Amygdala (tissue), 56 donors: ENCODE data around the gene HDLBP.

Source experiments
- DNase-seq, 56 donors: peaks; one replicate each; lab custom pipeline; 2025; lab: John Stamatoyannopoulos, UW

Gene HDLBP

GRCh38 chr2:241218131-241219029 lies 97.1 kb downstream of the HDLBP start:
- peak in 9 of 56 donors; percentile 17 to 57 (median 27) for DNase-seq

- peak in 44 of 56 donors; percentile 12 to 84 (median 58) for DNase-seq
Observed at GRCh38 chr2:241217320-241218031, 98.0 kb downstream of the HDLBP start.

GRCh38 chr2:241216211-241216761 lies 99.2 kb downstream of the HDLBP start:
- no peak for DNase-seq

GRCh38 chr2:241215421-241215820 lies 100.1 kb downstream of the HDLBP start:
- DNase-seq = no peak

- DNase-seq = no peak
Observed at GRCh38 chr2:241214766-241215165, 100.7 kb downstream of the HDLBP start.

- DNase-seq = no peak
Observed at GRCh38 chr2:241214209-241214608, 101.3 kb downstream of the HDLBP start.

- no peak for DNase-seq
Observed at GRCh38 chr2:241213567-241213966, 101.9 kb downstream of the HDLBP start.

GRCh38 chr2:241213041-241213440 lies 102.4 kb downstream of the HDLBP start:
- peak in 1 of 56 donors; percentile 21 for DNase-seq

- DNase-seq = no peak
Observed at GRCh38 chr2:241211276-241211675, 104.2 kb downstream of the HDLBP start.

- DNase-seq = no peak
Observed at GRCh38 chr2:241209271-241209670, 106.2 kb downstream of the HDLBP start.

- peak in 28 of 56 donors; percentile 14 to 69 (median 42) for DNase-seq
Observed at GRCh38 chr2:241208058-241208457, 107.4 kb downstream of the HDLBP start.

- no peak for DNase-seq
Observed at GRCh38 chr2:241207641-241208040, 107.8 kb downstream of the HDLBP start.

GRCh38 chr2:241207151-241207550 lies 108.3 kb downstream of the HDLBP start:
- no peak for DNase-seq

GRCh38 chr2:241205086-241205485 lies 110.4 kb downstream of the HDLBP start:
- DNase-seq = no peak

GRCh38 chr2:241204490-241204889 lies 111.0 kb downstream of the HDLBP start:
- DNase-seq = no peak

GRCh38 chr2:241204010-241204384 lies 111.5 kb downstream of the HDLBP start:
- DNase-seq = no peak

GRCh38 chr2:241203218-241204009 lies 112.1 kb downstream of the HDLBP start:
- no peak for DNase-seq

- DNase-seq = no peak
Observed at GRCh38 chr2:241202681-241203080, 112.8 kb downstream of the HDLBP start.

GRCh38 chr2:241202268-241202585 lies 113.2 kb downstream of the HDLBP start:
- DNase-seq = no peak

- DNase-seq = no peak
Observed at GRCh38 chr2:241201445-241202267, 113.8 kb downstream of the HDLBP start.
